ENCODE measurements around the gene FABP6. TPM values are rescaled to one million over a fixed set of nuclear protein-coding genes. Genes with fewer than 3 reads are reported as not detected.
A peak's percentile ranks its signal among the peaks of the same experiment; 100 is the strongest.

The FABP6 gene
- total RNA-seq, 1 donor from 2014 or later, result 4.8 TPM

- Histone ChIP-seq H2AFZ (replicated peaks) (no peak overlapping the region), H3K36me3 (no peaks in the 10 kb centered on the region), H3K9me3 (ENCODE audit: low read depth) (no peaks in the 10 kb centered on the region), H3K9ac (no peak overlapping the region), H3K4me2 (no peak overlapping the region), H3K4me1 (peaks cover 13% of the 10 kb centered on the region), H3K27ac (no peak overlapping the region), H3K27me3 (peaks cover 12% of the 10 kb centered on the region), H3K4me3 (no peak overlapping the region), H3F3A (ENCODE audit: low read depth) (peaks cover 3% of the 10 kb centered on the region), H4K20me1 (ENCODE audit: low read depth) (peaks cover 50% of the 10 kb centered on the region), H3K79me2 (ENCODE audit: low read depth) (no peaks in the 10 kb centered on the region)
- H3K36me3 Mint-ChIP-seq, result peaks cover 34% of the 10 kb centered on the region
- TF ChIP-seq EZH2phosphoT487 (IDR thresholded peaks at IDR 0.05), result no peak
- TF ChIP-seq CTCF (IDR thresholded peaks at IDR 0.05), result no peak
- no peak for TF ChIP-seq EZH2 (IDR thresholded peaks at IDR 0.05)
- peaks cover 4% of the 10 kb centered on the region for H3K27me3 Mint-ChIP-seq (ENCODE audit: insufficient read depth, low read depth)
- H3K4me3 Mint-ChIP-seq, result no peak overlapping the region
- no peak for DNase-seq (ENCODE audit: low spot score)
- no peaks in the 10 kb centered on the region for H3K9me3 Mint-ChIP-seq
- peak overlapping the region; percentile 20 for H3K27ac Mint-ChIP-seq
- peaks cover 23% of the 10 kb centered on the region for H3K4me1 Mint-ChIP-seq
Observed at GRCh38 chr5:160280384-160281095, 51.2 kb downstream of the FABP6 start.

DNA sequence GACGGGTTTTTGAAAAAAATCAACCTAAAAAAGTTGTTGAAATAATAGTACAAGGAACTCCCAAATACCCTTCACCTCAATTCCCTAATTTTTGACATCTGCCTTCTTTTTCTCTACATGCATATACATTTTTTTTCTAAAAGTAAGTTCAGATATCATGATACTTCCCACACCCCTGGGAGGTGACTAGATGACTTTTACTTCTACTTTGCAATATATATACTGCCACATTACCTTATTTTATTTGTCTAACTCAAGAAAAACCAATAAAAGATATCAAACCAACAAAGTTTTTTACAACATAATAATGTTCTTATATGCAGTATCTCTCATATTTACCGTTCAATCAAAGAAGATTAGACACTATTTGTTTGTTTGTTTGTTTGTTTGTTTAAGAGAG lies 52.0 kb downstream of the FABP6 start:
- H3K4me1 Mint-ChIP-seq, result peaks cover 31% of the 10 kb centered on the region
- H3K36me3 Mint-ChIP-seq, result peaks cover 30% of the 10 kb centered on the region
- peaks cover 57% of the 10 kb centered on the region for H4K20me1 ChIP-seq (ENCODE audit: low read depth)
- no peaks in the 10 kb centered on the region for H3K9me3 ChIP-seq (ENCODE audit: low read depth)
- H3K4me2 ChIP-seq, result no peak overlapping the region
- no peaks in the 10 kb centered on the region for H3K9me3 Mint-ChIP-seq
- H3K79me2 ChIP-seq (ENCODE audit: low read depth), result peaks cover 4% of the 10 kb centered on the region
- no peak for DNase-seq (ENCODE audit: low spot score)
- H3K27ac ChIP-seq, result no peak overlapping the region
- H3F3A ChIP-seq (ENCODE audit: low read depth), result peaks cover 5% of the 10 kb centered on the region
- peaks cover 13% of the 10 kb centered on the region for H3K4me1 ChIP-seq
- peaks cover 19% of the 10 kb centered on the region for H3K27me3 ChIP-seq
- H3K9ac ChIP-seq, result no peak overlapping the region
- H3K36me3 ChIP-seq, result no peaks in the 10 kb centered on the region
- H2AFZ ChIP-seq (replicated peaks), result no peak overlapping the region
- no peak overlapping the region for H3K27ac Mint-ChIP-seq
- peaks cover 4% of the 10 kb centered on the region for H3K27me3 Mint-ChIP-seq (ENCODE audit: insufficient read depth, low read depth)
- no peak overlapping the region for H3K4me3 ChIP-seq
- TF ChIP-seq EZH2phosphoT487 (IDR thresholded peaks at IDR 0.05) (no peak), EZH2 (IDR thresholded peaks at IDR 0.05) (no peak), CTCF (IDR thresholded peaks at IDR 0.05) (no peak)
- H3K4me3 Mint-ChIP-seq, result no peak overlapping the region

DNA sequence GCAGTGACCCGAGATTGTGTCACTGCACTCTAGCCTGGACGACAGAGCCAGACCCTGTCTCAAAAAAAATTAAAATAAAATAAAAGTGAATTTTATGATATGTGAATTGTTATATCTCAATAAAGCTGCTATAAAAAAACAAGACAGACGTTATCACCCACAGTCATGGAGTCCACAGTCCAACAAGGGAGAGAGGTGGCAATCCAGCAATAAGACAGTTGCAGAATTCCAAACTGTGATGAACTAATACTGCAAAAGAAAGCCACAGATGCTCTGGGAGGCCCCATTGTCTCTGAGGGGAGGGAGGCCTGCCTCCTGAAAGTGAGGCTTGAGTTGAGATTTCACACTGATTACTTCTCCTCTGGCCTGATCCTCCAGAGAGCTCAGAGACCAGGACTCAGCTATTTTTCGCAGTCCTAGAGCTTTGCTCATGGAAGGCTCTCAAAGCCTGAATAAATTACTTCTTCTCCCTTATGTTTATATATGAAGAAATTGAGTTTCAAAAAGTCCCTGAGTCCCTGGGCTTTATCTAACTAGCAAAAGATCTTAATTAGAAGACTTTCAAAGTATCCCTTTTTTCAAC lies 55.1 kb downstream of the FABP6 start:
- Histone ChIP-seq H2AFZ (replicated peaks) (no peak overlapping the region), H3K27me3 (peaks cover 43% of the 10 kb centered on the region), H3K4me3 (no peak overlapping the region), H3K36me3 (no peaks in the 10 kb centered on the region), H3F3A (ENCODE audit: low read depth) (peaks cover 34% of the 10 kb centered on the region), H4K20me1 (ENCODE audit: low read depth) (peaks cover 77% of the 10 kb centered on the region), H3K79me2 (ENCODE audit: low read depth) (peaks cover 9% of the 10 kb centered on the region), H3K4me2 (no peak overlapping the region), H3K9me3 (ENCODE audit: low read depth) (no peaks in the 10 kb centered on the region), H3K27ac (no peak overlapping the region), H3K4me1 (peaks cover 13% of the 10 kb centered on the region), H3K9ac (no peak overlapping the region)
- no peak overlapping the region for H3K4me3 Mint-ChIP-seq
- H3K27me3 Mint-ChIP-seq (ENCODE audit: insufficient read depth, low read depth), result peaks cover 6% of the 10 kb centered on the region
- DNase-seq (ENCODE audit: low spot score), result no peak
- no peak overlapping the region for H3K27ac Mint-ChIP-seq
- no peaks in the 10 kb centered on the region for H3K9me3 Mint-ChIP-seq
- no peak for TF ChIP-seq CTCF (IDR thresholded peaks at IDR 0.05)
- no peak for TF ChIP-seq EZH2phosphoT487 (IDR thresholded peaks at IDR 0.05)
- TF ChIP-seq EZH2 (IDR thresholded peaks at IDR 0.05), result no peak
- peaks cover 43% of the 10 kb centered on the region for H3K4me1 Mint-ChIP-seq
- H3K36me3 Mint-ChIP-seq, result peaks cover 16% of the 10 kb centered on the region
